GM10266 (cell line): Measurements from ENCODE around the gene PPP2R2B.

Source experiments
- DNase-seq: peaks from one replicate; pipeline ENCODE4 v3.0.0; 2012; ENCODE audit errors: extremely low spot score
- CTCF ChIP-seq: IDR thresholded peaks from 2 replicates; pipeline ENCODE4 v1.5.1; 2012; ENCODE audit warnings: mild to moderate bottlenecking, low read depth; ENCODE audit not compliant: control insufficient read depth, insufficient read depth; ENCODE audit errors: missing control alignments

The PPP2R2B gene

GRCh38 chr5:146630472-146630871, 248.1 kb downstream of the PPP2R2B start:
- DNase-seq, result no peak
- TF ChIP-seq CTCF, result no peak

- no peak for DNase-seq
- TF ChIP-seq CTCF, result no peak
These were observed 249.6 kb downstream of the PPP2R2B start for GRCh38 chr5:146628950-146629349.

GRCh38 chr5:146626936-146627335, 251.6 kb downstream of the PPP2R2B start:
- no peak for DNase-seq
- no peak for TF ChIP-seq CTCF

- TF ChIP-seq CTCF, result no peak
- DNase-seq, result no peak
These were observed 254.4 kb downstream of the PPP2R2B start for GRCh38 chr5:146624179-146624578.

- no peak for TF ChIP-seq CTCF
- DNase-seq, result no peak
These were observed 254.9 kb downstream of the PPP2R2B start for GRCh38 chr5:146623666-146624065.

GRCh38 chr5:146623009-146623408, 255.5 kb downstream of the PPP2R2B start:
- TF ChIP-seq CTCF, result no peak
- no peak for DNase-seq

- TF ChIP-seq CTCF, result no peak
- no peak for DNase-seq
These were observed 256.2 kb downstream of the PPP2R2B start for GRCh38 chr5:146622391-146622790.
